H7 (cell line): ENCODE results near the gene AGBL4. TPM values are rescaled to one million over a fixed set of nuclear protein-coding genes. Genes with fewer than 3 reads are reported as not detected.

ENCODE experiments used
- DNase-seq: peaks from one replicate; pipeline ENCODE4 v3.0.0; 2012
- H3K27me3 ChIP-seq: 2 replicates; pipeline ENCODE4 v1.6.0; 2011; ENCODE audit warnings: mild to moderate bottlenecking, low read length; ENCODE audit not compliant: control insufficient read depth, insufficient read depth
- H3K36me3 ChIP-seq: replicated peaks from 2 replicates; pipeline ENCODE4 v1.5.1; 2011; ENCODE audit warnings: low read length; ENCODE audit not compliant: control insufficient read depth, insufficient read depth
- H3K4me3 ChIP-seq: 2 replicates; pipeline ENCODE4 v1.5.1; 2011; ENCODE audit warnings: low read depth, mild to moderate bottlenecking, control low read depth, low read length, moderate library complexity; ENCODE audit not compliant: insufficient read depth
- total RNA-seq: library from RNA; depleted of rRNA; stranded (reverse); fragments of >200 nt; shearing (Covaris generic); gene quantifications from 2 replicates; pipeline ENCODE4 v1.2.3, GENCODE V29; 2014

AGBL4 gene
- total RNA-seq, 1 experiment from 2014 or later, result 0.87 TPM

- no peak for DNase-seq
- no peak overlapping the region for H3K4me3 ChIP-seq
Observed at GRCh38 chr1:49622877-49623276, 400.9 kb downstream of the AGBL4 start.

GRCh38 chr1:49606082-49606481 lies 417.7 kb downstream of the AGBL4 start:
- Histone ChIP-seq H3K4me3 (no peak overlapping the region), H3K36me3 (no peaks in the 10 kb centered on the region), H3K27me3 (no peaks in the 10 kb centered on the region)
- DNase-seq, result no peak

More at GRCh38 chr1:49622877-49623276, 400.9 kb downstream of the AGBL4 start:
- H3K36me3 ChIP-seq, result no peaks in the 10 kb centered on the region
- H3K27me3 ChIP-seq, result no peaks in the 10 kb centered on the region

- Histone ChIP-seq H3K27me3 (no peaks in the 10 kb centered on the region), H3K4me3 (no peak overlapping the region), H3K36me3 (no peaks in the 10 kb centered on the region)
- no peak for DNase-seq
Observed at GRCh38 chr1:49597436-49597835, 426.3 kb downstream of the AGBL4 start.

GRCh38 chr1:49576327-49576901 lies 447.3 kb downstream of the AGBL4 start:
- H3K27me3 ChIP-seq, result no peaks in the 10 kb centered on the region
- H3K36me3 ChIP-seq, result no peaks in the 10 kb centered on the region
- no peak overlapping the region for H3K4me3 ChIP-seq
- DNase-seq, result no peak

DNA sequence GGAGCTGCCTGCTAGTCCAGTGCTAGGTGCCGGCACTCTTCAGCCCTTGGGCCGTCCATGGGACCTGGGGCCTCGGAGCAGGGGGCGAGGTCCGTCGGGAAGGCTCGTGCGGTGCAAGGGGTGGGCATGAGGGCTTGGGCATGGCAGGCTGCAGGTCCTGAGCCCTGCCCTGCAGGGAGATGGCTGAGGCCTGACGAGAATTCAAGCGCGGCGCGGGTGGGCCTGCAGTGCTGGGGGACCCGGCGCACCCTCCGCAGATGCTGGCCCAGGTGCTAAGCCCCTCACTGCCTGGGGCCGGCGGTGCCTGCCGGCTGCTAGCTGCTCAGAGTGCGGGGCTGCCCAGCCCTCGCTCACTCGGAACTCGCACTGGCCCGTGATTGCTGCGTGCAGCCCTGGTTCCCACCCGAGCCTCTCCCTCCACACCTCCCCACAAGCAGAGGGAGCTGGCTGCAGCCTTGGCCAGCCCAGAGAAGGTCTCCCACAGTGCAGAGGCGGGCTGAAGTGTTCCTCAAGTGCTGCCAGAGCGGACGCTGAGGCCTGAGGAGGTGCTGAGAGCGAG lies 467.0 kb downstream of the AGBL4 start:
- Histone ChIP-seq H3K27me3 (no peaks in the 10 kb centered on the region), H3K4me3 (no peak overlapping the region), H3K36me3 (no peaks in the 10 kb centered on the region)
- no peak for DNase-seq

DNA sequence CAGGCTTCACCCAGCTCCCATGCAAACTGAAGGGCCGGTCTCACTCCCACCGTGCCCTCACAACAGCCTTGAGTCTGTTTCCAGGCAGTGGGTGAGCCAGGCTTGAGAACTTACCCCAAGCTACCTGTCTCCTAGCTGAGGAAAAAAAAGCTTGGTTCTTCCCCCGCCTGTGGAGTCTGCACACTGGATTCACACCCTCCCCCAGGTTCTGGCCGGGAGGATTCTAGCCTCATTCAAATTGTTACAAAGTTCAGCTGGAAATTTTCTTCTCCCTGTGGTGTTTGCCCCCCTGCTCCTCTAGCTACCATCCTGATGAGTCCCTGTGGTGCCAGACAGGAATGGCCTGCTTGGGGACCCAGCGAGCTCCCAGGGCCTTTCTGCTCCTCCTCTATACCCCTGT lies 471.7 kb downstream of the AGBL4 start:
- DNase-seq, result no peak
- no peaks in the 10 kb centered on the region for H3K27me3 ChIP-seq
- no peak overlapping the region for H3K4me3 ChIP-seq
- no peaks in the 10 kb centered on the region for H3K36me3 ChIP-seq

GRCh38 chr1:49544615-49545014 lies 479.1 kb downstream of the AGBL4 start:
- no peaks in the 10 kb centered on the region for H3K36me3 ChIP-seq
- no peak for DNase-seq
- no peaks in the 10 kb centered on the region for H3K27me3 ChIP-seq
- H3K4me3 ChIP-seq, result no peak overlapping the region

GRCh38 chr1:49541096-49541752 lies 482.5 kb downstream of the AGBL4 start:
- no peaks in the 10 kb centered on the region for H3K36me3 ChIP-seq
- no peak for DNase-seq
- H3K4me3 ChIP-seq, result no peak overlapping the region
- no peaks in the 10 kb centered on the region for H3K27me3 ChIP-seq

DNA sequence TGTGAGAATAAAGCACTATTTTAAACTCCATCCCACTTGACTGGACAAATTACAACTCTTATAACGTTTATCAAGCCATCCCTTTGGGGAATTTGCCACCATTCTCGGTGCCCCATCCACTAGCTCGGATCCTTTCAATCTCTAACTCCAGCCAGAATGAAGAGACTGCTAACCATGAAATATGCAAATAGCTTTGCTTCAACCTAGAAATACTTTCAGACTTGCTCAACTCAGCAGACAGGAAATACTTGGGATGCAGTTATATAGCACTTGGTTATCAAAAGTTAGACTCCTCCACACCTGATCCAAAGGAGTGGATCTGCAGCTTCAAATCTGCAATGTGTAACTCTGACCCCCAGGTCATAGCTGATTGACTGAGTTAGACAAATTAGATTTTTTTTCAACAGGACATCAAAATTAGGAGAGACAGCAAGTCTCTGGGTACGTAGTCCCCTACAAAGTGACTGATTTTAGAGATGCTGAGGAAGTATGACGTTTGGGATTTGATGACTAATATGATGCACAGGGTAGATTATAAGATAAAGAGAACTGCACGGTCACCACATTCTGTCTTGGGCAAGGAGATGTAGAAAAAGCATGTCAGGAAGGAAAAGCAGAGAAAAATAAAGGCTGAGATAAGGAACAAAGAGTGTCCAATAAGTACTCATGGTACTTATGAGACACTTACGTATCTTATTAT lies 496.0 kb downstream of the AGBL4 start:
- H3K36me3 ChIP-seq, result no peaks in the 10 kb centered on the region
- DNase-seq, result no peak
- no peak overlapping the region for H3K4me3 ChIP-seq
- no peaks in the 10 kb centered on the region for H3K27me3 ChIP-seq

DNA sequence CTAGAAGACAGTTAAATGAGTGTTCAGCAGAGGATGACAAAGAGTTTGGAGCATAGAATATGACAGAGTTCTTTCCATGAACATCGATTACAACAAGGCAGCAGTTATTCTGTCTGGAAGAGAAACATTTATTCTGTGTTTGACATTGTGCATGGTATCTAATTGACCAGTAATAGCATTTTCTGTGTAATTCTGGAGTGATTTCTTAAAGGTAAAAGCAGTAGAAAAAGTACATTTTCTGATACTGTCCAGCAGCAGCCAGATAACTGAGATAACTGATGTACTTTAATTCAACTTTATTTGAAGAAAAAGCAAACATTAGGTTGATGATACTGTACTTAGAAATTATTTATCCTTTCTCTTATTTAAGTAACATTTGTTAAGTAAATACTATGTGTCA lies 497.1 kb downstream of the AGBL4 start:
- no peaks in the 10 kb centered on the region for H3K36me3 ChIP-seq
- H3K27me3 ChIP-seq, result no peaks in the 10 kb centered on the region
- DNase-seq, result no peak
- H3K4me3 ChIP-seq, result no peak overlapping the region

DNA sequence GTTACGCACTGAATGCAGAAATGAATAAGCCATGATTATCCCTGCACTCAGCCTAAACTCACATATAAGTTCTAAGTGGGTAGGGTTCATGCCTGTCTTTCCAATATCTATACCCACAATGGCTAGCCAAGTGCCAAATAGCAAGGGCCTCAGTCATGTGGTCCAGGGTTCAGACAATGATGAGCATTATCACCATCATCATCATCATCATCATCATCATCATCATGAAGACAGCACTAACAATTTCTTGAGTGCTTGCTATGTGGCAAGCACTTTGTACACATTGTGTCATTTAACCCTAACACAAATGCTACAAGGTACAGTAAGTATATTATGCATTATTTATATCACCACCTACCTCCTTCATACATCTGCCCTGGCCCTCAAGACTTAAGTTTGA lies 500.0 kb downstream of the AGBL4 start:
- Histone ChIP-seq H3K4me3 (no peak overlapping the region), H3K27me3 (no peaks in the 10 kb centered on the region), H3K36me3 (no peaks in the 10 kb centered on the region)
- no peak for DNase-seq

GRCh38 chr1:49466961-49467360 lies 556.8 kb downstream of the AGBL4 start:
- no peaks in the 10 kb centered on the region for H3K27me3 ChIP-seq

GRCh38 chr1:49465486-49466185 lies 558.1 kb downstream of the AGBL4 start:
- DNase-seq, result no peak
- Histone ChIP-seq H3K27me3 (no peaks in the 10 kb centered on the region), H3K4me3 (no peak overlapping the region)

More at GRCh38 chr1:49466961-49467360, 556.8 kb downstream of the AGBL4 start:
- H3K36me3 ChIP-seq, result no peaks in the 10 kb centered on the region
- no peak overlapping the region for H3K4me3 ChIP-seq
- DNase-seq, result no peak

DNA sequence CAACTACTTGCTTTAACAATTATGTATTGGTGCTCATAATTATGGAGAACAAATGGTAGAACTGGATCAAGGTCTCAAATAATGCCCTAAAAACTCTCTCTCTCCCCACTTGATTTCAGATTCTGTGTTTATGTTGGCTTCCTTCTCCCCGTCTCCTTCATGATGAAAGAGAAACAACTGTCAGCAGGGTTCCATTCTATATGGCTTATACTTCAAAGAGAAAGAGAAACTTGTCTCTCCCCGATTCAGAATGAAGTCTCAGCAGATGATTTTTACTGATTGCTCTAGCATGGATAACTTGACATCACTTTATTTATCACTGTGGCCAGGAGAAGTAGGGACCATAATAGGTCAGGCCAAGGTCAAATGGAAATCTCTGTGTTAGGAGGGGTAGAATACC lies 575.6 kb downstream of the AGBL4 start:
- Histone ChIP-seq H3K4me3 (no peak overlapping the region), H3K36me3 (no peaks in the 10 kb centered on the region), H3K27me3 (no peaks in the 10 kb centered on the region)
- DNase-seq, result no peak

More at GRCh38 chr1:49465486-49466185, 558.1 kb downstream of the AGBL4 start:
- H3K36me3 ChIP-seq, result no peaks in the 10 kb centered on the region
